GM12864 (cell line): ENCODE measurements around the gene C17orf107.

ENCODE experiments used
- DNase-seq: peaks from one replicate; pipeline ENCODE4 v3.0.0-alpha.2; 2011; ENCODE audit warnings: low read depth
- H3K4me3 ChIP-seq: 2 replicates; pipeline ENCODE4 v1.5.1; 2011; ENCODE audit warnings: mild to moderate bottlenecking, low read depth, low read length, control low read depth
- TF ChIP-seq, protein P1 (sequence below): IDR thresholded peaks from 2 replicates; pipeline ENCODE4 v1.5.1; 2011; ENCODE audit warnings: low read depth, mild to moderate bottlenecking, moderate library complexity, low read length, control low read depth, inconsistent platforms; ENCODE audit errors: missing control alignments

C17orf107 gene

DNA sequence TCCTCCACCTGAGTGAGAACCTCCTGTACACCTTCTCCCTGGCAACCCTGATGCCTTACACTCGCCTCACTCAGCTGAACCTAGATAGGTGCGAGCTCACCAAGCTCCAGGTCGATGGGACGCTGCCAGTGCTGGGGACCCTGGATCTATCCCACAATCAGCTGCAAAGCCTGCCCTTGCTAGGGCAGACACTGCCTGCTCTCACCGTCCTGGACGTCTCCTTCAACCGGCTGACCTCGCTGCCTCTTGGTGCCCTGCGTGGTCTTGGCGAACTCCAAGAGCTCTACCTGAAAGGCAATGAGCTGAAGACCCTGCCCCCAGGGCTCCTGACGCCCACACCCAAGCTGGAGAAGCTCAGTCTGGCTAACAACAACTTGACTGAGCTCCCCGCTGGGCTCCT lies 33.4 kb downstream of the C17orf107 start:
- H3K4me3 ChIP-seq, result no peak overlapping the region
- TF ChIP-seq, protein P1, sequence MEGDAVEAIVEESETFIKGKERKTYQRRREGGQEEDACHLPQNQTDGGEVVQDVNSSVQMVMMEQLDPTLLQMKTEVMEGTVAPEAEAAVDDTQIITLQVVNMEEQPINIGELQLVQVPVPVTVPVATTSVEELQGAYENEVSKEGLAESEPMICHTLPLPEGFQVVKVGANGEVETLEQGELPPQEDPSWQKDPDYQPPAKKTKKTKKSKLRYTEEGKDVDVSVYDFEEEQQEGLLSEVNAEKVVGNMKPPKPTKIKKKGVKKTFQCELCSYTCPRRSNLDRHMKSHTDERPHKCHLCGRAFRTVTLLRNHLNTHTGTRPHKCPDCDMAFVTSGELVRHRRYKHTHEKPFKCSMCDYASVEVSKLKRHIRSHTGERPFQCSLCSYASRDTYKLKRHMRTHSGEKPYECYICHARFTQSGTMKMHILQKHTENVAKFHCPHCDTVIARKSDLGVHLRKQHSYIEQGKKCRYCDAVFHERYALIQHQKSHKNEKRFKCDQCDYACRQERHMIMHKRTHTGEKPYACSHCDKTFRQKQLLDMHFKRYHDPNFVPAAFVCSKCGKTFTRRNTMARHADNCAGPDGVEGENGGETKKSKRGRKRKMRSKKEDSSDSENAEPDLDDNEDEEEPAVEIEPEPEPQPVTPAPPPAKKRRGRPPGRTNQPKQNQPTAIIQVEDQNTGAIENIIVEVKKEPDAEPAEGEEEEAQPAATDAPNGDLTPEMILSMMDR, result no peak
- no peak for DNase-seq

DNA sequence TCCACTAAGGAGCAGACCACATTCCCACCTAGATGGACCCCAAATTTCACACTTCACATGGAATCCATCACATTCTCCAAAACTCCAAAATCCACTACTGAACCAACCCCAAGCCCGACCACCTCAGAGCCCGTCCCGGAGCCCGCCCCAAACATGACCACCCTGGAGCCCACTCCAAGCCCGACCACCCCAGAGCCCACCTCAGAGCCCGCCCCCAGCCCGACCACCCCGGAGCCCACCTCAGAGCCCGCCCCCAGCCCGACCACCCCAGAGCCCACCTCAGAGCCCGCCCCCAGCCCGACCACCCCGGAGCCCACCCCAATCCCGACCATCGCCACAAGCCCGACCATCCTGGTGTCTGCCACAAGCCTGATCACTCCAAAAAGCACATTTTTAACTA lies 34.3 kb downstream of the C17orf107 start:
- no peak overlapping the region for H3K4me3 ChIP-seq
- no peak for DNase-seq
- TF ChIP-seq, protein P1, result no peak

DNA sequence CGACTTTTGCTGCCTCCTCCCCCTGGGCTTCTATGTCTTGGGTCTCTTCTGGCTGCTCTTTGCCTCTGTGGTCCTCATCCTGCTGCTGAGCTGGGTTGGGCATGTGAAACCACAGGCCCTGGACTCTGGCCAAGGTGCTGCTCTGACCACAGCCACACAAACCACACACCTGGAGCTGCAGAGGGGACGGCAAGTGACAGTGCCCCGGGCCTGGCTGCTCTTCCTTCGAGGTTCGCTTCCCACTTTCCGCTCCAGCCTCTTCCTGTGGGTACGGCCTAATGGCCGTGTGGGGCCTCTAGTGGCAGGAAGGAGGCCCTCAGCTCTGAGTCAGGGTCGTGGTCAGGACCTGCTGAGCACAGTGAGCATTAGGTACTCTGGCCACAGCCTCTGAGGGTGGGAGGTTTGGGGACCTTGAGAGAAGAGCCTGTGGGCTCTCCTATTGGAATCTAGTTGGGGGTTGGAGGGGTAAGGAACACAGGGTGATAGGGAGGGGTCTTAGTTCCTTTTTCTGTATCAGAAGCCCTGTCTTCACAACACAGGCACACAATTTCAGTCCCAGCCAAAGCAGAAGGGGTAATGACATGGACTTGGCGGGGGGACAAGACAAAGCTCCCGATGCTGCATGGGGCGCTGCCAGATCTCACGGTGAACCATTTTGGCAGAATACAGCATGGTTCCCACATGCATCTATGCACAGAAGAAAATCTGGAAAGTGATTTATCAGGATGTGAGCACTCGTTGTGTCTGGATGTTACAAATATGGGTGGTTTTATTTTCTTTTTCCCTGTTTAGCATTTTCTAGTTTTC lies 35.0 kb downstream of the C17orf107 start:
- H3K4me3 ChIP-seq, result no peak overlapping the region
- TF ChIP-seq, protein P1, result peak; percentile 14
- DNase-seq, result no peak

DNA sequence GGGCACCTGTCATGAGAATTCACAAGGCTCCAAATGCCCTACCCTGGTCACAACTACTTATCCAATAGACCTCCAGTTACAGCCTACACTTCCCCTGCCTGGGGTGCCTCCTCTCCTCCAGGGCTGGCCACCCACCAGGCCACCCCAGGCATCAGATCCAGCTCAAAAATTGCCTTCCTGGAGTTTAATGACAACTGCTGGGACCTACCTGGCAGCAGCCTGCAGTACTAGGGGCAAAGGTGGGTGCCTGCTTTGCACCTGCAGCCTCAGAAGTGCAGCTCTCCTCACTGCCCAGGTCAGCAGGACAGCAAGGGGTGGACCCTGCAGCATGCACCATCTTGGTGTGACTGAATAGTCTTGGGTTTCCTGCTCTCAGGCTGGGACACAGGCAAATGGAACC lies 36.3 kb downstream of the C17orf107 start:
- no peak for DNase-seq
- TF ChIP-seq, protein P1, result no peak
- no peak overlapping the region for H3K4me3 ChIP-seq

DNA sequence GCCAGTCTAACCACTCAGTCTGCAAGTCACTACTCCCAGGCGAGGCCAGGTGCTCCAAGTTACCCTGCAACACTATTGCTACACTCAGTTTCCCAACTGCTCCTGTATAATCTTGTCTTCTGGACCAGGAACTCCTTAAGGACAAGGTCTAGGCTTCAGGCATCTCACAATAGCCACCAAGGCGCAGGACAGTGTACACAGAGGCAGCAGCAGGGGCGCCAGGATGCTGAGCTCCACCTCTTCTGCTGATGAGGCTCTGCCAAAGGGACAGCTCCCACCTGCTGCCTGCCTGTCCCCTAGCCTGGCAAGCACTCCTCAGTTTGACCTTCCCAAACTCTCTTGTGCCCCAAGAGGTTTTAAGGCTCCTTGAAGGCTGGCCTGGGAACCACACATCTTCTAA lies 37.1 kb downstream of the C17orf107 start:
- no peak for DNase-seq
- no peak overlapping the region for H3K4me3 ChIP-seq
- TF ChIP-seq, protein P1, result no peak

DNA sequence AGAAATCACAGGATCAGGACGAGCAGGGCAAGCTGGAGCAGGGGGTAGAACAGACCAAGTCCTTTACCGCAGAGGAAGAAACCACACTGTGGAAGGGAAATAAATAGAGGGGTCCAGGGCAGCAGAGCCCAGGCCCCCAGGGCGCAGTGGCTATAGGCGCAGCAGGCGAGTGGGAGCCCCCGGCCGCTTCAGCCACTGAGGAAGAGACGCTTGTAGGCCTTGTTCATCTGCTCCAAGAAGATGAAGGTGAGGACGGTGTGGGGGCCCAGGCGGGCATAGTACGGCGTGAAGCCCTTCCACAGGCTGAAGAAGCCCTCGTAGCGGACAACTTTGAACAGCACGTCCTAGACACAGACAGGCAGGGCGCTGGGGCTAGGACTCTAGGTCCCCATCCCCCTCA lies 38.2 kb downstream of the C17orf107 start:
- no peak for DNase-seq
- no peak overlapping the region for H3K4me3 ChIP-seq
- TF ChIP-seq, protein P1, result no peak

DNA sequence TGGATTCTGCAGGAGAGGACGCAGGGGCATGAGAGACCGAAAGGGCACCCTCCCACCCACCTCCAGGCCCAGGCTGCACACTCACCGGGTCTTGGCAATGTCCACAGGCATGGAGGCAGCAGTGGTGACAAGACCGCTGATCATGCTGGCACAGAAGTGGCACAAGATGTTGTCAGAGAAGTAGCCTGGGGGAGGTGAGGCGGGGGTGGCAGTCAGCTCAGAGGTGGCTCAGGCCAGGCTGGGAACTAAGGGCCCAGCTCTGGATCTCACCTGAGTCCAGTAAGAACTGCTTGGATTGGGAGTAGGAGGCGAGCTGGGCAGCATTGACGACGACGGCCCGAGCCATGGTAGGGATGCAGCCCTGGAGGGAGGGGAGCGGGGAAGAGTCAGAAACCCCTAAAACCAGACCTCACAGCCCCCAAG lies 38.7 kb downstream of the C17orf107 start:
- no peak overlapping the region for H3K4me3 ChIP-seq
- TF ChIP-seq, protein P1, result no peak
- no peak for DNase-seq
